ENCODE data around the gene TNS1. TPM values are rescaled to one million over a fixed set of nuclear protein-coding genes. Genes with fewer than 3 reads are reported as not detected.

The TNS1 gene
- total RNA-seq, 1 donor from 2014 or later, result 219 TPM

DNA sequence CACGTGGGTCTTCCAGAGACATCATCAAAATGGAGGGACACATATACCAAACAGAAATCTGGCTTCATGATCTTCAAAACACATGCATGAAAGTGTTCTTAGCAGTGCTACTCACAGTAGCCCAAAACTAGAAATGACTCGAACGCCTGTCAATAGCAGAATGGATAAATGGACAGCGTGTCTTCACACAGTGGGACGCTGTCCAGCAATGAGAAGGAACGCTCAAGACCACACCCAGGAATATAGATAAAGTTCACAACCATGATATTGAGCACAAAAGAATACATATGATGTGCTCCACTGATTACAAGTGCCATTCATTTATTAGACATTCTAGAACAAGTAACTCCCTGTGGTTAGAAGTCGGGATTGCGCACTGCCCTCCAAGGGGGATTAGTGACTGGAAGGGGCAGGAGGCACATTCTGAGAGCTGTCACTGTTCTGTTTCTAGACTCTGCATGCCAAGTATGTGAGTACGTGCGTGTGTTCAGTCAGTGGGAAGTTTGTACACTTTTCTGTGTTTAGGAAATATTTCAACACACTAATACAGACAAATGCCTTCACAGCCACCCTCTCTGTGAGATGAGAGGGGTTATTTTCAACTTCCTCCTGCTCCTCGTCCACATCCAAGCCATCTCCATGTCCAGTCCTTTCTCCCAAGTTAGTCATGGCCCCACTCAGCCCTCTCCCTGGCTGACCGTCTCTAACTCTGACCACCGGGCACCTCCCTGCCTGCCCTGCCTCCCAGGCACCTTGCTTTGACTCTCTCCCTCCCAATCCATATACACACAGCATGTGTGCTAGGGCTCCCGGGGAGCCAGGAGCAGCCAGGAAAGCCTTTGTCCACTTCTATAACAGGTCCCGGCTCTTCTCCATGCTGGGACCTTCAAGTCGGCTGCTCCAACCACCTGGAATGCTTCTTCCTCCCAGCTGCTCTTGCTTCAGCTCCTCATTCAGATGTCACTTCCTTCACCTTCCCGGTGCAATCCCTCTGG lies 26.9 kb upstream of the TNS1 start:
- peaks cover 5% of the 10 kb centered on the region for H3K36me3 Mint-ChIP-seq (ENCODE audit: low read depth, unreplicated experiment)
- Histone ChIP-seq H3K27me3 (ENCODE audit: insufficient read depth, low read length) (peaks cover 14% of the 10 kb centered on the region), H3K36me3 (ENCODE audit: insufficient read depth, low read length) (no peaks in the 10 kb centered on the region), H3K4me1 (ENCODE audit: insufficient read depth, low read length) (no peaks in the 10 kb centered on the region), H3K4me3 (ENCODE audit: insufficient read depth, low read depth, low read length) (no peak overlapping the region), H4K20me1 (ENCODE audit: insufficient read depth, low read length) (no peaks in the 10 kb centered on the region), H3K9ac (ENCODE audit: low read length) (no peak overlapping the region), H3K79me2 (ENCODE audit: insufficient read depth, low read length) (no peaks in the 10 kb centered on the region), H3K4me2 (ENCODE audit: low read length) (no peak overlapping the region), H3K27ac (ENCODE audit: low read depth, low read length) (no peak overlapping the region), H2AFZ (ENCODE audit: low read depth, low read length) (no peak overlapping the region), H3K9me3 (ENCODE audit: insufficient read depth, low read depth, low read length) (no peaks in the 10 kb centered on the region)
- TF ChIP-seq, protein P1, sequence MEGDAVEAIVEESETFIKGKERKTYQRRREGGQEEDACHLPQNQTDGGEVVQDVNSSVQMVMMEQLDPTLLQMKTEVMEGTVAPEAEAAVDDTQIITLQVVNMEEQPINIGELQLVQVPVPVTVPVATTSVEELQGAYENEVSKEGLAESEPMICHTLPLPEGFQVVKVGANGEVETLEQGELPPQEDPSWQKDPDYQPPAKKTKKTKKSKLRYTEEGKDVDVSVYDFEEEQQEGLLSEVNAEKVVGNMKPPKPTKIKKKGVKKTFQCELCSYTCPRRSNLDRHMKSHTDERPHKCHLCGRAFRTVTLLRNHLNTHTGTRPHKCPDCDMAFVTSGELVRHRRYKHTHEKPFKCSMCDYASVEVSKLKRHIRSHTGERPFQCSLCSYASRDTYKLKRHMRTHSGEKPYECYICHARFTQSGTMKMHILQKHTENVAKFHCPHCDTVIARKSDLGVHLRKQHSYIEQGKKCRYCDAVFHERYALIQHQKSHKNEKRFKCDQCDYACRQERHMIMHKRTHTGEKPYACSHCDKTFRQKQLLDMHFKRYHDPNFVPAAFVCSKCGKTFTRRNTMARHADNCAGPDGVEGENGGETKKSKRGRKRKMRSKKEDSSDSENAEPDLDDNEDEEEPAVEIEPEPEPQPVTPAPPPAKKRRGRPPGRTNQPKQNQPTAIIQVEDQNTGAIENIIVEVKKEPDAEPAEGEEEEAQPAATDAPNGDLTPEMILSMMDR (IDR thresholded peaks at IDR 0.05; ENCODE audit: insufficient read depth, low read depth, low read length), result no peak
- no peak overlapping the region for H3K27ac Mint-ChIP-seq (ENCODE audit: unreplicated experiment)
- no peak overlapping the region for H3K4me3 Mint-ChIP-seq (ENCODE audit: unreplicated experiment)
- FAIRE-seq, result no peak
- peaks cover 46% of the 10 kb centered on the region for H3K27me3 Mint-ChIP-seq (ENCODE audit: low read depth, unreplicated experiment)
- H3K4me1 Mint-ChIP-seq (ENCODE audit: low read depth, unreplicated experiment), result peaks cover 6% of the 10 kb centered on the region
- DNase-seq (ENCODE audit: low read depth), result no peak
- no peaks in the 10 kb centered on the region for H3K9me3 Mint-ChIP-seq (ENCODE audit: unreplicated experiment)

DNA sequence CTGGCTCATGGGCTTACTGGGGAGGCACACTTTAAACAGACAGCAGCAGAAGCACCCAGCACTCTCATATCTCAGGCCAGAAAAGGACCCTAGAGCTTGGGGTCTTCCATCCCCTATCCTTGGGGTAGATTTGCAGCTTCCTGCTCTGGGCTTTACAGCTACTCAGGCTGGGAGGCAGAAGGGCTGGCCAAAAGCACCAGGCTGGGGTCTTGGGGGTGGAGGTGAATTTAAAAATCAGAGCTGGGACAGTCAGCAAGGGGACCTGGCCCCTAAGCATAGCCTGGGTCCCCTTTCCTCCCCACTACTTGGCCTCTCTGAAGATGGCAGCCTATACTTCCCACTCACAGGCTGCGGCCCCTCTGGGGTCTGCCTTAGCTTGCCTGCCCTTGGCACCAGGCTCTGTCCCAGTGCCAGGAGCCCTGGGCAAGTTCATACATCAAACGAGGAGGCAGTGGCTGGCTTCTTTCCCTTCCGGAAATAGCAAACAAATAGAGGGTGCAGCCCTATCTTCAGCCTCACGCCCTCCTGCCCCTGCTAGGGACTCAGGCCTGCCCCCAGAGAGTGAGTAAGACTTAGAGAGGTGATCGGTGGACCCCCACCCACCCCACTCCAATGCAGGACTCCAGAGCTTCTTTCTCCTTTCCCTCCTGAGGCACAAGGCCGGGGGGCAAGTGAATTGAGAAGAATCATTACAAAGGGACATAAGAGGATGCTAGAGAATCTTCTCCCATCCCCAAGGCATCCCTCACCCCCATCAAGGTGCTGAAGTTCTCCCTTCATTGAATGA lies 26.0 kb upstream of the TNS1 start:
- peaks cover 9% of the 10 kb centered on the region for H3K27me3 ChIP-seq (ENCODE audit: insufficient read depth, low read length)
- Mint-ChIP-seq H3K36me3 (ENCODE audit: low read depth, unreplicated experiment) (peaks cover 5% of the 10 kb centered on the region), H3K4me1 (ENCODE audit: low read depth, unreplicated experiment) (peaks cover 3% of the 10 kb centered on the region), H3K27ac (ENCODE audit: unreplicated experiment) (no peak overlapping the region), H3K4me3 (ENCODE audit: unreplicated experiment) (no peak overlapping the region), H3K27me3 (ENCODE audit: low read depth, unreplicated experiment) (peaks cover 39% of the 10 kb centered on the region), H3K9me3 (ENCODE audit: unreplicated experiment) (no peaks in the 10 kb centered on the region)
- no peaks in the 10 kb centered on the region for H3K79me2 ChIP-seq (ENCODE audit: insufficient read depth, low read length)
- no peak overlapping the region for H2AFZ ChIP-seq (ENCODE audit: low read depth, low read length)
- H3K9me3 ChIP-seq (ENCODE audit: insufficient read depth, low read depth, low read length), result no peaks in the 10 kb centered on the region
- no peak overlapping the region for H3K9ac ChIP-seq (ENCODE audit: low read length)
- no peak overlapping the region for H3K27ac ChIP-seq (ENCODE audit: low read depth, low read length)
- no peaks in the 10 kb centered on the region for H4K20me1 ChIP-seq (ENCODE audit: insufficient read depth, low read length)
- H3K4me1 ChIP-seq (ENCODE audit: insufficient read depth, low read length), result no peaks in the 10 kb centered on the region
- H3K4me2 ChIP-seq (ENCODE audit: low read length), result no peak overlapping the region
- H3K36me3 ChIP-seq (ENCODE audit: insufficient read depth, low read length), result no peaks in the 10 kb centered on the region
- FAIRE-seq, result no peak
- no peak overlapping the region for H3K4me3 ChIP-seq (ENCODE audit: insufficient read depth, low read depth, low read length)
- no peak for DNase-seq (ENCODE audit: low read depth)
- TF ChIP-seq, protein P1 (IDR thresholded peaks at IDR 0.05; ENCODE audit: insufficient read depth, low read depth, low read length), result no peak
- TF ChIP-seq EZH2 (IDR thresholded peaks at IDR 0.05; ENCODE audit: insufficient read depth, low read length), result no peak
